Left colon (tissue), 2 donors: ENCODE measurements around the gene ZFAND2B. TPM values are rescaled to one million over a fixed set of nuclear protein-coding genes. Genes with fewer than 3 reads are reported as not detected.

ENCODE experiments used
- ATAC-seq: fragments of 200-7000 bp; cut with Tn5 transposase; one replicate; pipeline ENCODE4 v1.9.1; 2020; ENCODE audit warnings: mild to moderate bottlenecking, moderate library complexity
- DNase-seq, 2 donors: peaks; one replicate each; pipeline ENCODE4 v3.0.0-alpha.2; 2020
- intact Hi-C, 2 donors: fragments of 100-400 bp; cut with DNase I in 1 of 2; cut with micrococcal nuclease in 1 of 2; formaldehyde crosslinking; loops; one replicate each; pipeline versions ENCODE4 v1.11.2 to v1.14.0; 2022; cut with DNase I, micrococcal nuclease
- long read RNA-seq: library from polyadenylated mRNA; unstranded; transcript quantifications from one replicate; pipeline ENCODE4 v2.0.0, GENCODE V29; 2021
- total RNA-seq, 2 donors: library from RNA; stranded (reverse); fragmentation: NEBNext Ultra II Directional; extraction: Animal tissue kit (Norgen Biotek cat#: 25700); gene quantifications; one replicate each; pipeline ENCODE4 v1.2.1, GENCODE V29; 2021
- donor health status: DM: no; HTN: no; CAD: no.
- donor health status: DM: yes; HTN: yes; CAD: no.

Gene ZFAND2B
- 10 to 100 TPM; 78.0 to 89.9 TPM for total RNA-seq
- long read RNA-seq, transcript ZFAND2B-206 (10 exons, 944 nt), result minor isoform, 13 of 88 reads
- long read RNA-seq, transcript ZFAND2B-201 (9 exons, 1,314 nt), result minor isoform, 15 of 88 reads
- long read RNA-seq, transcript ZFAND2B-212 (10 exons, 1,199 nt), result major isoform, 33 of 88 reads
- long read RNA-seq, partial matches to known transcripts, result 10 of 88 reads
- long read RNA-seq, other reads (novel, unspliced or antisense), result 12 of 88 reads

GRCh38 chr2:219206328-219207133 is at the start of gene ZFAND2B:
TSS of gene ZFAND2B (plus strand) at chr2:219206782. CDS start at chr2:219206988, 206 bp downstream.
- ATAC-seq (peak; percentile 95), DNase-seq (peak; percentile 94 to 97)
- intact Hi-C loops, result no loop called here

- intact Hi-C loops, result loop anchor here in 1 of 2 donors (10.0 kb wide), 2 partner anchors 103 to 133 kb away; no protein-coding TSS in a partner anchor
- no peak for ATAC-seq
Observed at GRCh38 chr2:219157396-219157795, 49.2 kb upstream of the ZFAND2B start.

GRCh38 chr2:219158025-219158424 is 48.6 kb upstream of the ZFAND2B start:
- ATAC-seq (no peak), DNase-seq (no peak)
- intact Hi-C loops, result loop anchor here in 1 of 2 donors (10.0 kb wide), 2 partner anchors 103 to 133 kb away; no protein-coding TSS in a partner anchor

More at GRCh38 chr2:219157396-219157795, 49.2 kb upstream of the ZFAND2B start:
- DNase-seq, result no peak

- intact Hi-C loops, result loop anchor here in 1 of 2 donors (10.0 kb wide), 2 partner anchors 104 to 134 kb away; no protein-coding TSS in a partner anchor
- ATAC-seq (no peak), DNase-seq (no peak)
Observed at GRCh38 chr2:219158586-219158985, 48.0 kb upstream of the ZFAND2B start.

GRCh38 chr2:219159771-219160185 is 46.8 kb upstream of the ZFAND2B start:
- DNase-seq, result no peak
- no peak for ATAC-seq
- intact Hi-C loops, result loop anchor here (2.0 to 10.0 kb wide), 4 partner anchors 105 to 139 kb away; no protein-coding TSS in a partner anchor

GRCh38 chr2:219160186-219161017 is 46.2 kb upstream of the ZFAND2B start, which contains the start of gene NHEJ1:
TSS of gene NHEJ1 (minus strand) at chr2:219160815. CDS start at chr2:219158362, 2,453 bp downstream.
- intact Hi-C loops, result loop anchor here (2.0 to 10.0 kb wide), 2 partner anchors 134 to 138 kb away; no protein-coding TSS in a partner anchor

GRCh38 chr2:219161097-219161496 is 45.5 kb upstream of the ZFAND2B start:
- no peak for ATAC-seq

More at GRCh38 chr2:219160186-219161017, 46.2 kb upstream of the ZFAND2B start, which contains the start of gene NHEJ1:
- DNase-seq, result peak; percentile 98 to 99
- ATAC-seq, result peak; percentile 96

GRCh38 chr2:219163156-219163555 is 43.4 kb upstream of the ZFAND2B start:
- intact Hi-C loops, result loop anchor here in 1 of 2 donors (10.0 kb wide), 1 partner anchor 132 kb away; no protein-coding TSS in a partner anchor
- DNase-seq (no peak), ATAC-seq (no peak)

More at GRCh38 chr2:219161097-219161496, 45.5 kb upstream of the ZFAND2B start:
- no peak for DNase-seq
- intact Hi-C loops, result loop anchor here (2.0 to 10.0 kb wide), 2 partner anchors 134 to 138 kb away; no protein-coding TSS in a partner anchor

- no peak for DNase-seq
- intact Hi-C loops, result loop anchor here in 1 of 2 donors (10.0 kb wide), 1 partner anchor 130 kb away; no protein-coding TSS in a partner anchor
Observed at GRCh38 chr2:219165058-219165911, 41.3 kb upstream of the ZFAND2B start.

GRCh38 chr2:219167997-219168396 is 38.6 kb upstream of the ZFAND2B start:
- intact Hi-C loops, result loop anchor here in 1 of 2 donors (10.0 kb wide), 1 partner anchor 127 kb away; no protein-coding TSS in a partner anchor
- DNase-seq (no peak), ATAC-seq (no peak)

More at GRCh38 chr2:219165058-219165911, 41.3 kb upstream of the ZFAND2B start:
- ATAC-seq, result no peak

- no peak for ATAC-seq
- intact Hi-C loops, result loop anchor here in 1 of 2 donors (10.0 kb wide), 1 partner anchor 126 kb away; no protein-coding TSS in a partner anchor
- no peak for DNase-seq
Observed at GRCh38 chr2:219168526-219168925, 38.1 kb upstream of the ZFAND2B start.

GRCh38 chr2:219168932-219169331 is 37.6 kb upstream of the ZFAND2B start:
- ATAC-seq (no peak), DNase-seq (no peak)
- intact Hi-C loops, result loop anchor here in 1 of 2 donors (10.0 kb wide), 1 partner anchor 126 kb away; no protein-coding TSS in a partner anchor

- ATAC-seq (peak; percentile 69), DNase-seq (no peak)
- intact Hi-C loops, result loop anchor here in 1 of 2 donors (10.0 kb wide), 1 partner anchor 125 kb away; no protein-coding TSS in a partner anchor
Observed at GRCh38 chr2:219169930-219170654, 36.5 kb upstream of the ZFAND2B start, which contains the start of gene SLC23A3. TSS of gene SLC23A3 (minus strand) at chr2:219170029. CDS start at chr2:219169984, 45 bp downstream.

GRCh38 chr2:219171231-219171651 is 35.3 kb upstream of the ZFAND2B start:
- ATAC-seq, result peak; percentile 44
- intact Hi-C loops, result no loop called here
- peak in 1 of 2 donors; percentile 39 for DNase-seq

GRCh38 chr2:219172231-219173154 is 34.1 kb upstream of the ZFAND2B start:
- DNase-seq (no peak), ATAC-seq (no peak)
- intact Hi-C loops, result no loop called here
